HG03460 (cell line): Measurements from ENCODE around the gene TP53RK.

Source experiments
- ATAC-seq: cut with Tn5 transposase; IDR thresholded peaks from one replicate; pipeline ENCODE4 v1.9.1; 2021; ENCODE audit not compliant: unreplicated experiment

TP53RK gene

DNA sequence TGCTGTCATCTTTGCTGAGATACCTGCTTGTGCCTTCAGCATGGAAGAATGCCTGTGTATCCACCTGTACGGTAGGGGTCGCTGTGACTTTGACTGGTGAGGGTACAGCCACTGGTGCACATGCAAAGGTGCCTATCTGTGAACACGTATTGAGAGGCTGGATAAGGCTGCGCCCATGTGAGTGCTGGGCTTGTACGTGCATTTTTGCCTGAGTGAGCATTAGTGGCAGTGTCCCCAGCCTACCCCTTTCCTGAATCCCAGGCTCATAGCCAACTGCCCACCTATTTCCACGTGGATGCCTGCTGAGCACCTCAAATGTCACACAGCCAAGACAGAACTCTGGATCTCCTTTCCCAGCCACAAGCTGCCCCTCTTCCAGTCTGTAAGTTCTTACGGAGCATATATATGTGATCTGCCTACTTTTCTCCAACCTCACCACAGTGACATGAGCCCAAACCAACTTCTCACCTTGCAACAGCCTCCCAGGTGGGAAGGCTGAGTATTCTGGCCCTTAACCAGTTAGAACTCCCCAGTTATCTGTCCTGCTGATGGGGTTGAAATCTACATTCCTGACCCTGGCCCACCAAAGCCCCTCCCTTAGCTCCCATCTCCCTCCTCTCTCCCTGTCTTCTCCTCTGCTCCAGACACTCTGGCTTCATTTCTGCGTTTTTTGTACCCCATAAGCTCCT, 19.1 kb upstream of the TP53RK start:
- no peak for ATAC-seq

DNA sequence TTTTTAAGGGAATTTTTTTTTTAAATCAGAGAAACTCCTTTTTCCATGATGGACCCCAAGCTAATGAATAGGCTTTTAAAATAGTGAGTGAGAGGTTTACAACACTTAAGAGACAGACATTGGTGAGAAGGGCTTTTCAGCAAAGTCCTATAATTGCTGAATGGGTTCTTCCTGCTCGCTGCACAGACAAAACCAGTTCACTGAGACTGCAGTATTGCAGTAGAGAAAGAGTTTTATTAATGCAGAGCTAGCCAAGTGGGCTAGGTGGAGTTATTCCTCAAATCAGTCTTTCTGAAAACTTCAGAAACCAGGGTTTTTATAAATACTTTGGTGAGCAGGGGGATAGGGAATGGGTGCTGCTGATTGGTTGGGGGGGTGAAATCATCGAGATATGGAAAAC, 17.0 kb upstream of the TP53RK start:
- ATAC-seq, result no peak

DNA sequence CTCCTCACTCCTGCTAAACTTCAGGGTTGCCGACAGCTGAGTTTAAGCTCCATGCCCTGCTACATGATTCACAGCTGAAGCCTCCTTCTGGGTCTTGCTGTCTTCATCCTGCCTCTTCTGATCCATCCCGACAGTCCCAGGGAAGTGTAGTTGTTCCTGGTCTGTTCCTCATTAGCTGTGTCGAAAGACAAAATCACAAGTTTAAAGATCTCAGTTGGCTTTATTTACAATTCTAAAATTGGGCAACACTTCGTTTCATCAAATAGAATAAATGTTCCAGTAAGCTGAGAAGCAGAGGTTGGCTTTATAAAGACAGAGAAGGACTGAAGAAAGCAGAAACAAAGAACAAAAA, 16.1 kb upstream of the TP53RK start:
- ATAC-seq, result no peak

DNA sequence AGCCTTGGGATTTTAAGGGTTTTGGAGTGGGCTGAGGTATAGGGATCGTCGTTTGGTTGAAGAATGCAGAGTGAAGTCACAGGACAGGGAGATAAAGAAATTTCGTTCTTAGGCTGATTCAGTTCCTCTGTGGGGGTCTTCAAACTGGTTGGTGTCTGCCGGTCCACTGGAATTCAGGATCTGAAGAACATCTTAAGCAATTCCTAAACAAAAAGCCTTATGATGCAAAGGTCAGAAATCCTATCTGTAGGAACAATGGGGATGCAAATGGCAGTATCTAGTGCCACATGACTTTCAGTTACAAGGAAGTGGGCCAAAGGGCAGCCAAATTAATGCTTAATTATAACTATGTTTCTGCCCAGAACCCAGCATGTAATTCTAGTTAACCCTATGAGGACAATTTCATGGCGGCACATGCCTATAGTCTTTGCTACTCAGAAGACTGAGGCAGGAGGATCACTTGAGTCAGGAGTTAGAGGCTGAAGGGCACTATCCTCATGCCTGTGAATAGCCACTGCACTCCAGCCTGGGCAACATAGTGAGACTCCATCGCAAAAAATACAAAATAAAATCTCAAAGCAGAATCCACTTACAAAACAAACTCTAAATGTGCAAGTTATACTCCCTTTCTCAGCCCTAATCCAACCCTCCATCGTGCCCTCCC, 15.6 kb upstream of the TP53RK start:
- no peak for ATAC-seq

DNA sequence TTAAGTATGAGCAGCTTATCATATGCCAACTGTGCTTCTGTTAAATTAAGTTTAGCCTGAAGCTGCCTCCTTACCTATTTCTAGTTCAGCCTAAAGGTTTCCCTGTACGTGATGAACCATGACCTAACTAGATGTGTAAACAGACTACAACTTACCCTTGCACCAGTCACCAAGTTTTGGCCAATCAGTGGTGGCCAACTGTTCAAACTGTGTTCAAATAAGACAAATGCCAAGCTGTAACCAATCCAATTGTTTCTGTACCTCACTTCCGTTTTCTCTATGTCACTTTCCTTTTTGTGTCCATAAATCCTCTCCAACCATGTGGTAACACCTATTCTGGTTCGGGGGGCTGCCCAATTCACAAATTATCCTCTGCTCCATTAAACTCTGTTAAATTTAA, 14.2 kb upstream of the TP53RK start:
- no peak for ATAC-seq

- no peak for ATAC-seq
Measured at GRCh38 chr20:46702447-46703203, 13.4 kb upstream of the TP53RK start.

GRCh38 chr20:46701986-46702385, 12.7 kb upstream of the TP53RK start:
- ATAC-seq, result no peak

DNA sequence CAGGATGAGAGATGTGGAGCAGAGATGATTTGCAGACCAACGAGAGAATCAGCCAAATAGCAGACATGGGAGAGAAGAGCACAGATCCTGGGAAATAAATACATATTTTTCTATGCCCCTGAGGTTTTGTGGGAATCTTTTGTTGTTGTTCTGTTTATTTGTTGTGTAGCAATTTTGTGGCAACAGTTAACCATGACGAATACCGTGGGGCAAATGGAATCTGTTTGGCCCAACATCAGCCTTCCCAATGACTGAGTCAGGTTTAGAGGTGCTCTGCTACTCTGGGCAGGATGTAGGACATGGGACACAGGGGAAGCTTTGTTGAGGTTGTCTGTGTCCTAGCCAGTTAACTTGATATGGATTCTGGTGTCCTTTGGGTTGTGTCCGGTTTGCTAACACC, 12.3 kb upstream of the TP53RK start:
- no peak for ATAC-seq

DNA sequence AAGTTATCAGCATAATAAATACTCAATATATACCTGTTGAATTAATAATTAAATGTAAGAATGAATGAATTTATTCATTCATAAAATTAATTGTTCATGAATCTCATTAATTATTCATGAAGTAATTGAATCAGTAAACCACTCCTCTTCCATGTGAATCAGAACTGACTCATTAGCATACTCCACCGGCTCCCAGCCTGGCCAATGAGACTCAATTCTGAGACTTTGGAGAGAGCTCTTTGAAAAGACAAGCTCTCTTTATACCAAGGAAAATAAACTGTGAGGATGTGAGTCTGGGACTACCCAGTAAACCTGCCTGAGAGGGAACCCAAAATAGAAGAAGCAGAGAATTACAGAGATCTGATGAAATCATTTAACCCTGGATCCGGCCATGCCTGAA, 11.8 kb upstream of the TP53RK start:
- ATAC-seq, result no peak

GRCh38 chr20:46700481-46700880, 11.2 kb upstream of the TP53RK start:
- no peak for ATAC-seq

- ATAC-seq, result no peak
Measured at GRCh38 chr20:46699651-46700359, 10.6 kb upstream of the TP53RK start.

DNA sequence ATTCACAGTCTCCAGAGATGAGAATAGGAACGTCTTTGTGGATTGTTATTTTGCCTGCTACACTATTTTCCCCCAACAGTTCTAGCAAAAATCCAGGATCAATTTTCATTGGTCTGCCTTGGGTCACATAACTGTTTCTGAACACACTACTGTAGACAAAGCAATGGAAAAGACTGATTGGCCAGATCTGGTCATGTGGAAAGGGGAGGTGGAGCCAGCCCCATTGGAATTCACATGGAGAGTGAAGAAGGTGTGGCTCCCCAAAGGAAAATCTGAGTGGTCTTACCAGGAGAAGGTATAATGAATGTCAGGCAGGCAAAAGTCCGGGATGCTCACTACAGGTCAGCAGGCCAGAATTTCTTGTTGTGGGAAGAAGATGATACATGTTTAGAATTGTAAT, 9.5 kb upstream of the TP53RK start:
- ATAC-seq, result no peak

GRCh38 chr20:46696791-46697279, 7.6 kb upstream of the TP53RK start:
- no peak for ATAC-seq

- ATAC-seq, result no peak
Measured at GRCh38 chr20:46695892-46696291, 6.6 kb upstream of the TP53RK start.

DNA sequence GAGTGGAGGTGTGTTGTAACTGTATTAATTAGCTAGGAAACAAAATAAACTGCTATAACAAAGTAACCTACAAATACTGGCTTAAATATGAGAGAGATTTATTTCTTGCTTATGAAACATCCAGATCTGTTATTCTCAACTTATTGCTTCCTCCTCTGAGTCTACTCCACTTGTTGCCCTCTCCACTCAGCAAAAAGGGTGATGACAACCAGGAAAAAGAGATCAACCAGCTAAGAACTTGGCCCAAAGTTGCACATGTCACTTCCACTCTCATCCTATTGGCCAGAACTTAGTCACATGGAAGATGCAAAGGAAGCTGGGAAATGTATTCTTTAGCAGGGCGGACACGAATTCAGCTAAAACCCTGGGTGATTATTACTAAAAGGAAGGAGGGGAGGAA, 5.2 kb upstream of the TP53RK start:
- no peak for ATAC-seq

DNA sequence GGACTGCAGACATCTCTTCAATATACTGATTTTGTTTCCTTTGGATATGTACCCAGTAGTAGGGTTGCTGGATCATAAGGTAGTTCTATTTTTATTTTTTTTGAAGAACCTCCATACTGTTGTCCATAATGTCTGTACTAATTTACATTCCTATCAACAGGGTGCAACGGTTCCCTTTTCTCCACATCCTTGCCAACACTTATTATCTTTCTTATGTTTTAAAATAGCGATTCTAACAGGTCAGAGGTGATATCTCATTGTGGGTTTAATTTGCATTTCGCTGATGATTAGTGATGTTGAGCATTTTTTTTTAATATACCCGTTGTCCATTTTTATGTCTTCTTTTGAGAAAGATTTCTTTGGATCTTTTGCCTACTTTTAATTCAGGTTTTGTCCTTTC, 2.0 kb upstream of the TP53RK start:
- ATAC-seq, result no peak

GRCh38 chr20:46690219-46691106, 1.2 kb upstream of the TP53RK start:
- no peak for ATAC-seq

GRCh38 chr20:46689754-46690085, 476 bp upstream of the TP53RK start:
- ATAC-seq, result no peak

- no peak for ATAC-seq
Measured at GRCh38 chr20:46688151-46689081, 828 bp downstream of the TP53RK start.
